Erythroblast (primary cell): ENCODE measurements around the gene PDZRN3.

Source experiments
- GATA1 ChIP-seq: IDR thresholded peaks from 2 replicates; pipeline ENCODE4 v1.6.1; 2011; ENCODE audit warnings: low read depth, mild to moderate bottlenecking, control low read depth, low read length, moderate library complexity
- POLR2A ChIP-seq: IDR thresholded peaks from 2 replicates; pipeline ENCODE4 v1.6.1; 2011; ENCODE audit warnings: mild to moderate bottlenecking, low read length

DNA sequence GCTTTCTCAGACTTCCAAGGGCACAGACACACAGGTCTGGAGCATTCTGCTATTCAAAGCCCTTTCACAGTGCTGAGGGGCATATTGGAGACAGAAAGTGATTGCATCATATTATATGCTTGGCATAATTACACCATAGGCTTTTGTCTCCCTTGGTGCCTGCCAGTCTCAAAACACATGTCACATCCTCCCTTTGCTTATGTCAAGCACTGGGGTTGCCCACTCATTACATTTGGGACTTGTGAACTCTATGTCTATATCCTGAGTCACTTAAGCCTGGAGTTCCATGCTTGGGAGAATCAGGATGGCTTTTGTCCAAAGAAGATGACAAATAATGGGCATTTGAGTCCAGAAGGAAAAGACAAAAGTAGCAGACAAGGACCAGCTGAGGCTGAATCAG is 12.3 kb upstream of the PDZRN3 start:
- TF ChIP-seq POLR2A (no peak), GATA1 (no peak)
